CD4-positive, alpha-beta T cell treated with Interferon alpha-2 for 1 hour (primary cell): ENCODE data around the gene PAK4.

ENCODE experiments used
- DNase-seq, 2 donors: peaks; one replicate each; pipeline ENCODE4 v3.0.0-alpha.2; 2020 to 2022

PAK4 gene

DNA sequence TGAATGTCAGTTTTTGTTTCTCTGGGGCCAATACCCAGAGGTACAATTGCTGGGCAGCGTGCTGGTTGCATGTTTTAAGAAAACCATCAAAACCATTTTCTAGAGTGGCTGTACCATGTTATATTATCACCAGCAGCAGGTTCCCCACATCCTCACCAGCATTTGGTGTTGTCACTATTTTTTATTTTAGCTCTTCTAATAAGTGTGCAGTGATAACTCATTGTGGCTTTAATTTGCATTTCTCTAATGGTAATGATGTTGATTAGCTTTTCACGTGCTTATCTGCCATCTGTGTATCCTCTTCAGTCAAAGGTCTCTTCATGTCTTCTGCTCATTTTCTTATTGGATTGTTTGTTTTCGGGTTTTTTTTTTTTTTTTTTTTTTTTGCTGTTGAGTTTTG is 21.9 kb downstream of the PAK4 start:
- no peak for DNase-seq

GRCh38 chr19:39148939-39149529 is 23.4 kb downstream of the PAK4 start:
- no peak for DNase-seq

GRCh38 chr19:39150235-39150634 is 24.6 kb downstream of the PAK4 start:
- DNase-seq, result no peak

DNA sequence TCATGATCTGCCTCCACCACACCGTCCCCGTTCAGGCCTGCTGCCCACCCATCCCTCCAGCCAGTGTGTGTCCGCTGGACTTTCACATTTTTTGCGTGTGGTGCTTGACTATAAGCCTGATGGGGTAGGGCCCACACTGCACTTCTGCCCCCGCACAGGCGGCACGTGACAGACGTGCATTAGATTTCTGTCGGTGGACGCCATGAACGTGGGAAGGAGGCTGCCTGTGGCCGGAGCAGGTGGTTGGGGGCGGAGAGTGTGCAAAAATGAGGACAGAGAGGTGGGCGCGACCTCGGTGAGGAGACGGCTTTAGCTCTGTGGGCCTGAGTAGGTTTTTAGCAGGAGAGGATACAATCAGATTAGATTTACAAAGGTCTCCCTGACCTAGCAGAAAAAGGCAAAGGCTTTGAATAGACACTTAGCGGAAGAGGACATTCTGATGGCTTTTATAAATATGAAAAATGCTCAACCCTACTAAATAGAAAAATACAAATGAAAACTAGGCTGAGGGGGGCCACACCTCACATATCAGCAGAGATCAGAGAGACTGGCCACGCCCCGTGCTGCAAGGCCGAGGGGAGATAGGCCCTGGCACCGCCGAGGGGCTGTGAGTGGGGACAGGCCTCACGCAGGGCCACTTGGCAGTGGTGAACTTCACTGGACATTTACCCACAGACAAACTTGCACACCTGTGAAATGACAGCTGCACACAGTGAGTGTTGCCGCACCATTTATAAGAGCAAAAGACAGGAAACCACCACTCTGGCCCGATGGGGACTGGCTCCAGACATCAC is 25.4 kb downstream of the PAK4 start:
- no peak for DNase-seq

DNA sequence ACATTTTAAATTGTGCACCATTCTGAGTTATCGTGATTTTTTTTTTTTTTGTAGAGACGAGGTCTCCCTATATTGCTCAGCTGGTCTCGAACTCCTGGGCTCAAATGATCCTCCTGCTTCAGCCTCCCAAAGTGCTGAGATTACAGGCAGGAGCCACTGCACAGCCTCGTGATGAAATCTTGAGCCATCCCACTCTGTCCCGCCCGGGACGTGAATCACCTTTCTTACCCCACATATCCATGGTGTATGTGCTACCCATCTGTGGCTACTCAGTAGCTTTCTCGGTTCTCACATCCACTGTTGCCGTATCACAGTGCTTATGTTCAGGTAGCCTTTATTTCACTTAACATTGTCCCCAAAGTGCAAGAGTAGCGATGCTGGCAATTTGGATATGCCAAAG is 26.5 kb downstream of the PAK4 start:
- no peak for DNase-seq

- DNase-seq, result no peak
Observed at GRCh38 chr19:39154100-39154628, 28.6 kb downstream of the PAK4 start.

- no peak for DNase-seq
Observed at GRCh38 chr19:39154629-39155100, 29.1 kb downstream of the PAK4 start.

- DNase-seq, result no peak
Observed at GRCh38 chr19:39155114-39155700, 29.6 kb downstream of the PAK4 start.

DNA sequence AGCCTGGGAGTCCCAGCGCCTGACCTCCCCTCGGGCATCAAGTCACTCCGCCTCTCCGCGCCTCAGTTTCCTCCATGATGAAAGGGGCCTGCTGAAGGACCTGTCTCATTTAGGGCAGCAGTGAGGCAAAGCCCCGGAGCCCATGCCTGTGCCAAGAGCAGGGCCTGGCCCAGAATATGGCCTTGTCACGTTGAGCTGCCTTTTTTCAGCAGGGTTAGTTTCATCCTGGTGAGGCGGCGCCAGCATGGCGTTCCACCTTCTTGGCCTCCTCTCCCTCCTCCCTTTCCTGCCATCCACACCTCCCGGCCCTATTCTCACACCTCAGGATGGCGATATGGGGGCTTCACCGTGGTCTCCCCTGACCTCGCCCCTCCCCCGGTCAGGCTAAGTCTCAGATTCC is 30.2 kb downstream of the PAK4 start:
- no peak for DNase-seq

DNA sequence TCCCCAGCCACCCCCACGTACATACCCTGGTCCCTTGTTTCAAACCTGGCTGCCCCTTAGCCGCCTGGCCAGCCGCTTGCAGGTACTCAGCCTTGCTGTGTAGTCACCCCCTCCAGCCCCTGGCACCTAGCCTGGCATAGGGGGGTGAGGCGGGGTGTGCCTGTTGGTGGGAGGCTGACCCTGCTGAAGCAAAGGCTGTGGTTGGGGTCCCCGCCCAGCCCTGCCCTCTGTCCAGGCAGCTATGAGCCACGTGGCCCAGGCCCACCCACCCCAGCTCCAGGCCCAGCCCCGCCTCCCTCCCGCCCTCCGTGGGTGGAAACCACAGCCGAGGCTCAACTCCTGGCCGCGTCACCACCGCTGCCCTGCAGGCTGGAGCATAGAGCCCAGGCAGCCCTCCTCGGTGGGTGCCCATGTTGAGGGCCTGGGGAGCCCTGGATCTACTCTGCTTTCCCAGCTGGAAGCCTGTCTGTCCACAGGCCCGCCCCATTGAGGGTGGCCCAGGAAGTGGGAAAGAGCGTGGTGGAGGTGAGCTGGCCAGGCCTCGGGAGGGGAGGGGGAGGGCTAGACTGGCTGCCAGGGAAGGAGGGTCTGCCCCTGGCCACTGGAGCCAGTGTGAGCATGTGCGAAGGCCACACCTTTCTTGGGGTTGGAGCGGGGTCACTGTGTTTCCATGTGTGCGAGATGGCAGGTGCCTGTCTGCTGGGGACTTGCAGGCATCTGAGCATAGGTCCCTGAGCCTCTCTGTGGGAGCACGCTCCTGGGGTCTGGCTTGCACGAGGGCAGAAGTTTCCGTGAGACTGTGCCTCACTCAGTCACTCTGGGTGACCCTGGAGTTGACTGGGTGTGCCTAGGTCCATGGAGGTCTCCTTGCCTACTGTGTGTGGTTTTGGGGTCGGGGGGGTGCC is 31.0 kb downstream of the PAK4 start:
- DNase-seq, result no peak

DNA sequence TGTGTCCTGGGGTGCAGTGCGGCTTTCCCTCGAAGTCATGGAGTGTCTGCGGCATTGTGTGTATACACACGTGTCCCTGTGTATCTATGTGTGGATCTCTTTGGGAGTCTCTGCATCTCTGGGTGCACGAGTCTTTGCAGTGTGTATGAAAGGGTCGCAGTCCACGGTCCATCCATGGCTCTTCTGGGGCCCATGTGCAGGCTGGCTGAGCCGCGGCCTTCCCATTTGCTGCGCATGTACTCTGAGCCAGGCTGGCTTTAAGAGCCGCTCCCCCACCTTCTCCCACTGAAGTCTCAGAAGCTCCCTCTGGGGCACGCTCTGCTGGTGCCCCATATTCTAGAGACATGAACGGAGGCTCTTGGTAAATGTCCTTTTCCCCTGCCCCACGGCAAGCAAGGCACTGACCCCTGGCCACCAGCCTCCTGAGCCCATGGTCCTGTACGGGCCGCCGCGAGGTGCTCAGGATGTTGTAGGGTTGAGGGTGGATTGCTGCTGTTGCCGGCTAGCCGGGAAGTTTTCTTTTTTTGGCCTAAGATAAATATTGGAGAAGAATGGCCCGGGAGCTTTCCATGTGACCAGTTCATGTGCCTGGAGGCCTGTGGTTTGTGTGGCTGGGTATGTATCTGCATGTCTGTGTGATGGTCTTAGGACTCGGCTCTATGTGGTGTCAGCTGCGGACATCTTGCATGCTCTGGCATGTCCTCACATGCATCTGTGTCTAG is 31.9 kb downstream of the PAK4 start:
- DNase-seq, result no peak

DNA sequence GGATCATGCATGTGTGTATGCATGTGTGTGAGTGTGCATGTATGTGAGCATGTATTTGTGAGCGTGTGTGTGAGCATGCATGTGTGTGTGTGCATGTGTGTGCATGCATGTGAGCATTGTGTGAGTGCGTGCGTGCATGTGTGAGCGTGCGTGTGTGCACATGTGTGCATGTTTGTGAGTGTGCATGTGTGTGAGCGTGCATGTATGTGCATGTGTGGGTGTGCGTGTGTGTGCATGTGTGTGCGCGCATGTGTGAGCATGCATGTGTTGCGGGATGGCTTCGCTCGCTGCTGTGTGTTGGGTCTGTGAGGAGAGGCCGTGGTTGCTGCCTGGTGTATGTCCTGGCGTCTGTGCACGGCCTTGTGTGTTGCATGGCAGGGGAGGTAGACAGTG is 32.4 kb downstream of the PAK4 start:
- DNase-seq, result no peak

- no peak for DNase-seq
Observed at GRCh38 chr19:39158646-39159260, 33.2 kb downstream of the PAK4 start.

DNA sequence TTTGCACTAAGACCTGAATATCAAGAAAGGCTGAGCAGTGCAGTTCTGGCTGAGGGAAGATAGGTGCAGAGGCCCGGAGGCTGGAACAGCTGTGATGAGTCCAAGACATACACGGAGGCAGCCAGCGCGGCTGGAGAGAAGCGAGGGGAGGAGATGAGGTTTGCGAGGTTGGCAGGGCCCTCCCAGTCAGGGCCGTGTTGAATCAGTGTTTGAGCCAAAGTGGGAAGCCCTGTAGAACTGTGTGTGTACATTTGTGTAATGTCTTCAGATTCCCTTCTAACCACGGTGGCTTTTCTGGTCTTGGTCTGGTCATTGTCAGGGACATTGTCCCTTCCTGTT is 34.9 kb downstream of the PAK4 start:
- DNase-seq, result no peak

DNA sequence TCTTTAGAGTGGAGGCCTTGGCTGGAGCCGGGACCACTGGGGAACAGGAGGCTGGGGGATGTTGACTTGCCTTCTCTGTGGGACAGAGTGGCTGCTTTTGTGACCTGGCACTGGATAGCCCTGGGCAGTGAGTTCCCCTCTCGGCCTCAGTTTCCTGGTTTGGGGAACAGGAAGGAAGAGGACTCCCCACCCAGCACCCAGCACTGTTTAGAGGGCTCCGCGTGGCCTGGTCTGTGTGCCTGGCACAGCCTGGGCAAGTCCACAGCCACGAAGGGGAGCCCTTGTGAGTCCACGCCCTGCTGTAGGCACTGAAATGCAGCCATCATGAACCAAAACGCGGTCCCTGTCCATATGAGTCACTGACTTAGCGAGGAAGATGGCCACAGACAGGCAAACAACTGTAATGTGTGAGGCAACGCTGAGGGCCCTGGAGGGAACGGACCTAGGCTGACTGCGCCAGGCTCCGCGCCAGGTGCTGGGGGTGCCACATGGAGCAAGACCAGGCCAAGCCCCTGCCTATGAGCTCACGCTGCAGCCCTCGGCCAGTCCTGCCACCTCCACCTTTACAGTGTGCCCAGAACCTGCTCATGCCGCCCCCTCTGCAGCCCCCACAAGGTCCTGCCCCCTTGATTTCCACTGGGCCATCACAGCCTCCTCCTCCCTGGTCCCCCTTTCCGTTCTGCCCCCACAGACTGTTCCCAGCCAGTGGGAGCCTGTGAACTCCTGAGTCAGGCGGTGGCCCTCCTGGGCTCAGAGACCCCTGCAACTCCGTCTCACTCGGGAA is 35.5 kb downstream of the PAK4 start:
- no peak for DNase-seq

DNA sequence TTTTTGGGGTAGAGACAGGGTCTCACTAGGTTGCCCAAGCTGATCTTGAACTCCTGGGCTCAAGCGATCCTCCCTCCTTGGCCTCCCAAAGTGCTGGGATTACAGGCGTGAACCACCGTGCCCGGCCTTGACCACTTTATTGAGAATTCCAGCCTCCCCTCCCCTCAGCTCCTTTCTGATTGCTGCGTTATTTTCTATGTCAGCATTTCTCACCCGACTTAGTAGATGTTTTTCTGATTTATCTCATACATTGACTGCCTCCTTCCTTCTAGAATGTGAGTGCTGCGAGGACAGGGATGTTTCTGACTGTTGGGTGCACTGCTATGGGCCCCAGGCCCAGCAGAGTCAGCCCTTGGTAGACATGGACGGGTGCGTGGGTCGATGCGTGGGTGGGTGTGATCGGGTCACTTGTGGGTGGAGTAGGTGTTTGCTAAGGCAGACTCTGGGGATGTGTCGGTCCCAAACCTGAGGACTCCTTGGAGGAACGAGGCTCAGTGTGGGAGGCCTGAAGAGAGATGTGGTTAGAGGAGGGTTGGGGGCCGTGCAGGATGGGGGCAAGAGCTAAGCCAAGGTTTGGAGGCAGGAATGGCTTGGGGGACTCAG is 37.0 kb downstream of the PAK4 start:
- no peak for DNase-seq

- DNase-seq, result no peak
Observed at GRCh38 chr19:39163621-39164020, 38.0 kb downstream of the PAK4 start.

GRCh38 chr19:39164289-39164688 is 38.7 kb downstream of the PAK4 start:
- DNase-seq, result no peak

GRCh38 chr19:39165857-39166256 is 40.3 kb downstream of the PAK4 start:
- DNase-seq, result no peak

DNA sequence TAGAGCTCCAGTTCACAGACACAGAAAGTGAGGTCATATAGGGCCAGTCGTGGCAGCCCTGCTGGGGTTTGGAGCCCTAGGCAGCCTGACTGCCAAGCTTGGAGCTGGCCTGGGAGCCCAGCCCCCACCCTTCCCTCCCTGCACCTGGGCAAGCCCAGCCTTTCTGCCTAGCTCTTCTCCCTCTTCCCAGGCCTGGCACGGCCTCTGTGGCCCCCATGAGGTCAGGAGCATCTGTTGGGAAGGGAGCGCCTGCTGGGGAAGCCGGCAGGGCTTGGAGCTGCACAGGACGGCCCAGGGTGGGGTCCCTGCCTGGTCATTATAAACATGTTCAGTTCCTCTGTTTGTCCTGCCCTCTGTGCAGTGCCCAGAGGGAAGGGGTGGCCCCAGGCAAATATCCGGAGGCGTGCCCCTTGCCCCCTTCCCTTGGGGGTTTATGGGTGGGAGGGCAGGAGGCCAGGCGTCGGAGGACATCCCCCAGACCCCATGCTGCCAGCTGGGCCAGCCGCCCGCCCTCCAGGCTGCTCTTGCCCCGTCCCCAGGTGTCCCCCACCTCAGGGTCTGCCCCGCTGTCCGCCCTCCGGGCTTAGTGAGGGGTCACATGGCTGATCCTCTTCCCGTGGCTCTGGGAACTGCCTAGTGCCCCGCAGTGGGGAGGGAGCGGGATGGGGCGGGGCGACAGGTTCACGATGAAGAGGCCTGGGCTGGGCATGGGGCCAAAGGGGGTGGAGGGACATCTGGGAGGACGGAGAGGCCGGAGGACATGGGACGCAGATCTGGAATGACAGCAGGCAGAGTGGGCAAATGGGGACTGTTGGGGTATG is 41.2 kb downstream of the PAK4 start:
- no peak for DNase-seq
